ENCODE measurements around the gene MAML1.

Gene MAML1

DNA sequence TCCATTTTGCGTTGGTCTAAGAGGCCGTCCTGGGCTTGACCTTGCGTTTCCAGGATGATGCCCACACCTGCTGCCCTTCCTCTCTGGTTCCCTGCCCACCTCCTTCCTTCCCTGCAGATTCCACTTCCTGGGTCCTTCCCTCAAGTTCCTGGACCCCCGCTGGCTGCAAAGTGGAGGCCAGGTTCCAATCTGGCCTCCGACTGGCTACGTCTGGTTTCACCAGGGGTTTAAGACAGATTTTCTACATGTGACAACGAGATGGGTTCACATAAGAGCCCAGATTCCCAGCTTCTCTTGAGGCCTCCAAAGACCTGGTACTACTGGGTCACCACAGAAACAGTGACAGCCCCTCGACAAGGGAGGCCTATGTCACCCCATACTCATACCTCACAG, 71.9 kb downstream of the MAML1 start:
- H3K4me3 ChIP-seq (ENCODE audit: low read length): peak overlapping the region; percentile 62
- no peak for DNase-seq (ENCODE audit: low read depth)
- TF ChIP-seq, protein P1, sequence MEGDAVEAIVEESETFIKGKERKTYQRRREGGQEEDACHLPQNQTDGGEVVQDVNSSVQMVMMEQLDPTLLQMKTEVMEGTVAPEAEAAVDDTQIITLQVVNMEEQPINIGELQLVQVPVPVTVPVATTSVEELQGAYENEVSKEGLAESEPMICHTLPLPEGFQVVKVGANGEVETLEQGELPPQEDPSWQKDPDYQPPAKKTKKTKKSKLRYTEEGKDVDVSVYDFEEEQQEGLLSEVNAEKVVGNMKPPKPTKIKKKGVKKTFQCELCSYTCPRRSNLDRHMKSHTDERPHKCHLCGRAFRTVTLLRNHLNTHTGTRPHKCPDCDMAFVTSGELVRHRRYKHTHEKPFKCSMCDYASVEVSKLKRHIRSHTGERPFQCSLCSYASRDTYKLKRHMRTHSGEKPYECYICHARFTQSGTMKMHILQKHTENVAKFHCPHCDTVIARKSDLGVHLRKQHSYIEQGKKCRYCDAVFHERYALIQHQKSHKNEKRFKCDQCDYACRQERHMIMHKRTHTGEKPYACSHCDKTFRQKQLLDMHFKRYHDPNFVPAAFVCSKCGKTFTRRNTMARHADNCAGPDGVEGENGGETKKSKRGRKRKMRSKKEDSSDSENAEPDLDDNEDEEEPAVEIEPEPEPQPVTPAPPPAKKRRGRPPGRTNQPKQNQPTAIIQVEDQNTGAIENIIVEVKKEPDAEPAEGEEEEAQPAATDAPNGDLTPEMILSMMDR (IDR thresholded peaks at IDR 0.05; ENCODE audit: insufficient read depth, low read depth, low read length, missing control alignments): no peak

DNA sequence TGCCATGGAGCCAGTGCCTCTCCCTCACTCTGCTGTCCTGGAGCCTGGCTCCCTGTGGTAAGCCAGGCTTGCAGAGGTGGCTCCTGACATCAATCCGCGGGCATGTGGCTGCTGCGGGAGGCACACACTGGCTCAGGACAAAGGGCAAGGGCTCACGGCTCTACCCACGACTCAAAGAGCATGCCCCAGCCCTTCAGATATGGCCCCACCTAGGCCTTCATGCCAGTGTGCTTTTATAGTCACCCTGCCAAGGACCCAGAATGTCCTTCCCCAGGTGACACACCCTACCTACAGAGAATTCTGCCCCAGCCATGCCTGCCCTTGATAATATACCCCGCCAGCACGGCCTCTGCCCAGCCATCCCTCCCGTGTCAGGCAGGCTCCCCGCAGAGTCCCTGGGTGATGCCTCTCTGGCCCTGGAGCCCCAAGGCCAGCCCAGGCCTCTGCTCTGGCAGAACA, 72.5 kb downstream of the MAML1 start:
- TF ChIP-seq, protein P1 (IDR thresholded peaks at IDR 0.05; ENCODE audit: insufficient read depth, low read depth, low read length, missing control alignments): no peak
- H3K4me3 ChIP-seq (ENCODE audit: low read length): peak overlapping the region; percentile 62
- no peak for DNase-seq (ENCODE audit: low read depth)

DNA sequence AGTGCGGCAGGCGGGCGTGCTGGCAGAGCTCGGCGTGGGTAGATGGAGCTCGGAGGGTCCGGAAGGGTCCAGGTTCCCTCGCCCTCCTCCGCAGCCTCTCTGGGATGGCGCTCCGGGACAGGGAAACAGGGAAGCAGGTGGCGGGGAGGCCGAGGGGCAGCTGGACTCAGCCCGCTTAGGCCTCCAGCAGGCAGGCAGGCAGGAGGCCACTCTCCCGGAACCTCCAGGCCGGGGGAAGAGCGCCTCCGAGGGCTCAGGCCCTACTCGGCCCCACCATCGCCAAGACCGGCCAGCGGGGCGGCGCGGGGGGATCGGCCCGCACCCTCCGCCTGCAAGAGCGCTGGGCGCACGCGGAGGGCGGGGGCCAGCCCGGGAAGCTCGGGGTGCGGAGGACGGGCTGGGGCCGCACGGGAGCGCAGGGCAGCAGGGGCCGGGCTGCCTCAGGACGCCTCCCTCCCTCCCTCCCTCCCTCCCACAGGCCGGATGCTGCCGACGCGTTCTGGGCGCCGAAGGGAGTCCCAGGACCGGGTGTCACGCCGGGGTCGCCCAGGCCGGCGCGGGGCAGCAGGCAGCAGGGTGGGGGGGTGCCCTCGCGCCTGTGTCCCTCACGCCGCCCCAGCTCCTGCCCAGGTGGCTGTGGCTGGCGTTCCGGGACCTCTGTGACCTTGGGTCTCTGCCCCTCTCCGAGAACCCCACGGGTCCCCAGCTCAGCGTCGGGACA, 73.1 kb downstream of the MAML1 start:
- TF ChIP-seq, protein P1 (IDR thresholded peaks at IDR 0.05; ENCODE audit: insufficient read depth, low read depth, low read length, missing control alignments): no peak
- DNase-seq (ENCODE audit: low read depth): peak; percentile 44
- H3K4me3 ChIP-seq (ENCODE audit: low read length): peak overlapping the region; percentile 62

DNA sequence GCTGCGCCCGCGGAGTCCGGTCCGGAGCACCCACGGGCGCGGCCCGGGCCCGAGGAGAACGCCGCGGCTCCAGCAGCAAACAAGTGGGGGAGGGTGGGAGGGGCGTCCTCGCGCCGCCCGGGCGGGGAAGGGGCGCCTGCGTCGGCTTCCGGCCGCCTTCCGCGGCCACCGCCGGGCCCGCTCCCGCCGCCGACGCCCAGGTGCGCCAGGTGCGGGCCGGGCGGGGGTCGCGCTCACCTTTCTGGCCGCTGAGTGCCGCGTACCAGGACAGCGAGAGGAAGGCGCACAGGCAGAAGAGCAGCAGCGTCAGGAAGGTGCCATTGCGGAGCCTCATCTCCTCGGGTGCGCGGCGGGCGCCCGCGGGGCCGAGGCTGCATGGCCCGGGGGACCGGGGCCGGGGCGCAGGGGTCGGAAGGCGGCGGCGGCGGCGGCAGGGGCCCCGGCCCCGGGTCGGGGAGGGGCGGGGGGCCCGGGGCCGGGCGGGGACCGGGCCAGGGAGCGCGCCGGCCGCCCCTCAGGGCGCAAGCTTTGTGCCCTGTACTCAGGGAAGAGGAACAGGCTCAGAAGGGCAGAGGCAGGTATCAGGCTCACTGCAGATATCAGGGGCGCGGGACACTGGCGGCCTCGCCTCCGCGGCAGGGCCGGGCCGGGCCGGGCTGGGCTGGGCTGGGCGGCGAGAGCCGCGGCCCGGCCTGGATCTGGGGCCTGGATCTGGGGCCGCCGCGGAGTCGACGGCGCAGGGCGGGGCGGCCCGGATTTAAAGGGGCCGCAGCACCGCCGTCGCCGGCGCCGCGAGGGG, 73.8 kb downstream of the MAML1 start, which contains the start of gene MGAT4B:
Gene MGAT4B, minus strand, starts transcription at position 617 of the 799 bp plus-strand sequence. Its CDS starts 283 bp downstream, at position 334.
- peak within 1 kb of the TSS; percentile 62 for H3K4me3 ChIP-seq (ENCODE audit: low read length)
- peak; percentile 88 for DNase-seq (ENCODE audit: low read depth)
- TF ChIP-seq, protein P1 (IDR thresholded peaks at IDR 0.05; ENCODE audit: insufficient read depth, low read depth, low read length, missing control alignments): no peak

DNA sequence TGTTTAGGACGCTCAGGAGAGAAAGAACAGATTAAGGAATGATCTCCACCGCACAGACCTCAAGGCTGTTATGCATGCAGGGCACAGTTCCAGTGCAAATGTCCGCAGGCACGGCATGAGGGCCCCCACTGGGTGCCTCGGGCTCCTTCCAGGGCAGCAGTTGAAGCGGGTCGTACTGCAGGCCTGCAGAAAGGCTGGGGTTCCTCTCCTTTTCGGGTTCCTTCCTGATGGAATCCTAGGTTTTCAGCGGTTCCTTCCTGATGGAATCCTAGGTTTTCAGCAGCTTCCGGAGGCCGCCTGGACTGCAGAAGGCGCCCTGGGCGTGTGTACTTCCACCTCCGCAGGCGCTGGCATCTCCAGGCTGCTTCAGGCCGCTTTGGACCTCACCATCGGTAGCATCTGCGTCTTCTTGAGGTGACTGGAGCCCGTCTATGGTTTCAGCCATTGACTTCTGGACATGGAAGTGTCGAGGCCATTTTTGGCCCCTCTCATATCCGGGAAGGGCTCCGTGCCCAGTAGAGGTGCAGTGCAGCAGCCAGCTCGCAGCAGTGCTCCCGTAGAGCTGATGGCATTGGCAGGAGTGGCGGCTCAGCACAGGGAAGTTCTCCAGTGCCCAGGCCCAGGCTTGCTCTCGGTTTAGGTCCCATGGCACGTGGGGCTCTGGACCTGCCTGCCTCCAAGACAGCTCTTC, 79.7 kb downstream of the MAML1 start:
- no peak for DNase-seq (ENCODE audit: low read depth)
- no peak overlapping the region for H3K4me3 ChIP-seq (ENCODE audit: low read length)
- TF ChIP-seq, protein P1 (IDR thresholded peaks at IDR 0.05; ENCODE audit: insufficient read depth, low read depth, low read length, missing control alignments): no peak

DNA sequence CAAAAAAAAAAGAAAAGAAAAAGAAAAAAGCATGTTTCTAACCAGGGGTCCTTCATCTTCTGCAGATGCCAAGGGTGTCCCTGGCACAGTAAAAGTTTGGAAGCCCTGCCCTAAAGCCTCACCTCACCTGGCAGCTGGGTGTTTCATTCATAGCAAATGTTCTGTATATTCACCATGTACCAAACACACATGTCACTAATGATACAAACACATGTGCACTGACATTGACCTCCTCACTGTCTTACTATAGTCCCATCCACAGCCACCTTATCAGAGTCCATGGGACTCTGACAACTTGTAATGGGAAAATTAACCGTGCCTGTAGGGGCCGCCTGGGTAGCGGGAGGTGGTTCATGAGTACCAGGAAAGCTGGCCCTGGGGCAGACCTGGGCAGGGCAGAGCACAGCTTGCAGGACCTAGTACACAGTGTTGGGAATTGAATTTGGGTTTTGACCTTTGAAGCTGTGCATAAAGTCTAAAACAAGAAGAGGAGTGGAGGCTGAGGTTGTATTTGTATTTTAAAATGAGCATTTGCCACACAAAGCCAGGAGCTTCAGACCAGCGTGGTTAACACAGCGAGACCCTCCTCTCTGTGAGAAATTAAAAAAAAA, 80.5 kb downstream of the MAML1 start:
- TF ChIP-seq, protein P1 (IDR thresholded peaks at IDR 0.05; ENCODE audit: insufficient read depth, low read depth, low read length, missing control alignments): no peak
- DNase-seq (ENCODE audit: low read depth): no peak

More for the DNA sequence above, 80.5 kb downstream of the MAML1 start:
- H3K4me3 ChIP-seq (ENCODE audit: low read length): no peak overlapping the region
